Muscle layer of duodenum (tissue), 2 donors: ENCODE data around the gene THTPA.
"Not testable (repeated sequence)": the region's sequence is repeated elsewhere in the genome, so short reads cannot be mapped to it uniquely, and the experiment has no call there.

ENCODE experiments used
- H3K27ac ChIP-seq: one replicate; pipeline ENCODE4 v1.7.0; 2013; ENCODE audit warnings: mild to moderate bottlenecking, low read length
- H3K27me3 ChIP-seq: one replicate; pipeline ENCODE4 v1.7.0; 2013; ENCODE audit warnings: low read depth, mild to moderate bottlenecking, control low read depth, low read length
- H3K36me3 ChIP-seq, 2 donors: one replicate each; pipeline ENCODE4 v1.7.0; 2013; ENCODE audit warnings: low read length in 2 of 2, control low read depth in 1 of 2, mild to moderate bottlenecking in 1 of 2; ENCODE audit not compliant: insufficient read depth in 2 of 2, control insufficient read depth in 1 of 2
- H3K4me1 ChIP-seq, 2 donors: one replicate each; pipeline ENCODE4 v1.7.0; 2013; ENCODE audit warnings: low read length in 2 of 2, mild to moderate bottlenecking in 2 of 2, control low read depth in 1 of 2, moderate library complexity in 1 of 2; ENCODE audit not compliant: insufficient read depth in 2 of 2, control insufficient read depth in 1 of 2
- H3K4me3 ChIP-seq, 2 donors: one replicate each; pipeline ENCODE4 v1.7.0; 2013; ENCODE audit warnings: low read length in 2 of 2, low read depth in 1 of 2, mild to moderate bottlenecking in 1 of 2
- H3K9me3 ChIP-seq, 2 donors: one replicate each; pipeline ENCODE4 v1.7.0; 2013; ENCODE audit warnings: low read length in 2 of 2, control low read depth in 1 of 2, mild to moderate bottlenecking in 1 of 2; ENCODE audit not compliant: control insufficient read depth in 1 of 2
- donor health status: healthy.

The THTPA gene

DNA sequence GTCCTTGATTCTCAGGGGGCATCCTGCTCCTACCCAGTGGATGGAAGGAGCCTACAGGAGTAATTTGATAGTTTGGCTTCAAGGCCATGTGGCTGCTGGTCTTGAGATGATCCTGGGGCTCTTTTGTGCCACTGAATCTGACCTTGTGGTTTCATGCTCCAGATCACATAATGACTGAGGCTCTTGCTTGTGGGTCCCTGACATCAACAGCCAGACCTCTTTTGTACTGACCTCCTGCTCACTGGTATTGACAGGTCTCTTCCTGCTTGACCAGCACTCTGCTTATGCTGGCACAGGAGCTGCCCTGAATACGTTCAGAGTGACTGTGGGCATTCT, 45.7 kb downstream of the THTPA start:
- no peaks in the 10 kb centered on the region for H3K4me1 ChIP-seq
- no peaks in the 10 kb centered on the region for H3K9me3 ChIP-seq
- no peak overlapping the region for H3K4me3 ChIP-seq
- H3K27ac ChIP-seq: no peak overlapping the region
- no peaks in the 10 kb centered on the region for H3K36me3 ChIP-seq
- H3K27me3 ChIP-seq: no peaks in the 10 kb centered on the region

DNA sequence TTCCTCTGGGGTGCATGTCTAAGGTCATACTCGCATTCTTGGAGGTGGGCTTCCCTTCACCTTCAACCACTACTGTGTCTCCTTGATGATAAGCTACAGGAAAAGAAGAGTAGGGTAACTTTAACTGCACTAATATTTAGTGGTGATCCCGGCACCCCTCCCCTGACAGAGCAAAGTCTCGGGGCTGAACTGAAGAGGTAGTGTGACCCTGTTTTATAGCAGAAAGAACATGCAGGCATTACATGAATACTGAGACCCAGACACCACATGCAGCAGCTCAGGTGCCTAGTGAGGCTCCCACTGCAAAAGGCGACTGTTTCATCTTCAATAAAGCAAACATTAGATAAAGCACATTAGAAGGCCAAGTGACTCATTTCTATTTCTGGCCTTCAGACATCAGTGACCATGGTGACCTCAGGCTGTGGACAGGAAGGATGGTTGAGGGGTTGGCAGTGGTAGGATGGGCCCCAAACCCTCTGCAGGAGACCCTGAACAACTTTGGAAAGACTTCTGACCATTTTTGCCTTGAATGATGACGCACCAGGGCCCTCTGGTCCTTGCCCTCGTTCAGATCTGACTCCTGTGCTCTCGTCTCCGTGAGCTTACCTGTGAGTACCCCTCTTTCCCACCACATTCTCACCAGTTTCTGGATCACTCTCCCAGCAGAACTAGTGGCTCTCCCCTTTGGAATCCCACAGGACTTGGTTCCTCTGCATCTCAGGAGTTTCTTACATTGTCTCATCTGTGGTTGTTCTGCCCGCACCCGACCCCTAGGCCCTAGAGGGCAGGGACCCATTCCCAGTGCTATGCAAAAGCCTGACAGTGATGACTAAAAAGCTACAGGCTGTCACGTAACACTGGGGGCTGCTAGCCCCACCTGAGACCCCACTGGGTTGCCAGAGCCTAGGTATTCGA, 46.4 kb downstream of the THTPA start:
- H3K27me3 ChIP-seq: no peaks in the 10 kb centered on the region
- no peaks in the 10 kb centered on the region for H3K36me3 ChIP-seq
- no peak overlapping the region for H3K27ac ChIP-seq
- no peaks in the 10 kb centered on the region for H3K4me1 ChIP-seq
- H3K9me3 ChIP-seq: no peaks in the 10 kb centered on the region
- no peak overlapping the region for H3K4me3 ChIP-seq

DNA sequence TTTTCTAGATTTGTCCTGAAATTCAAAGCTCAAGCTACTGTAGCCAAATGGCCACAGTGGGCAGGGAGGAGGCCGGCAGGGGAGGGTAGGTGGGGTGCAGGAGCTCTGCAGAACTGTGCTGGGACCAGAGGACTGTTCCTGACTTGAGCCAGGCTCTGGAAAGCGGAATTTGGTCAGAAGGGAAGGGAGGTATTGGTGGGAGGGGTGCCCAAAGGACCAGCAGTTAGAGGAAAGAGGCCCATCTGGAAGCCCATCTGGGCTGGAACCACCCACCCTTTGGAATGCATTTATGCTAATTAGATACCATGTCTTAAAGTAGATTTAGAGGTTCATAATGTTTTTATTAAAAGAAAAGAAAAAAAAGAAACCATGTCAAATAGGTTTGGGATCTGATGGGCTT, 47.0 kb downstream of the THTPA start:
- Histone ChIP-seq H3K27ac (no peak overlapping the region), H3K9me3 (no peaks in the 10 kb centered on the region), H3K27me3 (no peaks in the 10 kb centered on the region), H3K4me1 (no peaks in the 10 kb centered on the region), H3K4me3 (no peak overlapping the region), H3K36me3 (no peaks in the 10 kb centered on the region)

DNA sequence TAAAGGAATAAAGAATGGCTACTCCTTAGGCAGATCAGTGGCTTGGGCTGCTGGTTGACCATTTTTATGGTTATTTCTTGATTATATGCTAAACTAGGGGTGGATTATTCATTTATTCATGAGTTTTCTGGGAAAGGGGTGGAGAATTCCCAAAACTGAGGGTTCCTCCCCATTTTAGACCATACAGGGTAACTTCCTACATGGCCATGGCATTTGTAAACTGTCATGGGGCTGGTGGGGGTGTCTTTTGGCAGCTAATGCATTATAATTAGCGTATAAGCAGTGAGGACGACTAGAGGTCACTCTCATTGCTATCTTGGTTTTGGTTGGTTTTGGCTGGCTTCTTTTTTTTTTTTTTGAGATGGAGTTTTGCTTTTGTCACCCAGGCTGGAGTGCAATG, 48.1 kb downstream of the THTPA start:
- no peaks in the 10 kb centered on the region for H3K4me1 ChIP-seq
- no peaks in the 10 kb centered on the region for H3K36me3 ChIP-seq
- no peak overlapping the region for H3K27ac ChIP-seq
- H3K4me3 ChIP-seq: no peak overlapping the region
- no peaks in the 10 kb centered on the region for H3K9me3 ChIP-seq
- H3K27me3 ChIP-seq: no peaks in the 10 kb centered on the region

DNA sequence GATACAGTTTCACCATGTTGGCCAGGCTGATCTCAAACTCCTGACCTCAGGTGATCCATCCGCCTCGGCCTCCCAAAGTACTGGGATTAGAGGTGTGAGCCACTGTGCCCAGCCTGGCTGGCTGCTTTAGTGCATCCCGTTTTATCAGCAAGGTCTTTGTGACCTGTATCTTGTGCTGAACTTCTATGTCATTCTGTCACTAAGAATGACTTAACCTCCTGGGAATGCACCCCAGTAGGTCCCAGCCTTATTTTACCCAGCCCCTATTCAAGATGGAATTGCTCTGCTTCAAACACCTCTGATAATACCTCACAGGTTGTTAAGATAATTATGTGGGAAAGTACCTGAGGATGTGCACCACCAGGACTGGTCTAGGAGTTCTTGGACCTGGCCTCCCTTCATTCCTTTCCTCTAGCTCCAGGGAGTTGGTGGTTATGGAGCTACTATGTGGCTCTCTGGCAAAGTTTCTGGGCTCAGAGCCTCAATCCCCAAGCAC, 48.7 kb downstream of the THTPA start:
- H3K4me1 ChIP-seq: no peaks in the 10 kb centered on the region
- H3K27me3 ChIP-seq: no peaks in the 10 kb centered on the region
- H3K4me3 ChIP-seq: no peak overlapping the region

DNA sequence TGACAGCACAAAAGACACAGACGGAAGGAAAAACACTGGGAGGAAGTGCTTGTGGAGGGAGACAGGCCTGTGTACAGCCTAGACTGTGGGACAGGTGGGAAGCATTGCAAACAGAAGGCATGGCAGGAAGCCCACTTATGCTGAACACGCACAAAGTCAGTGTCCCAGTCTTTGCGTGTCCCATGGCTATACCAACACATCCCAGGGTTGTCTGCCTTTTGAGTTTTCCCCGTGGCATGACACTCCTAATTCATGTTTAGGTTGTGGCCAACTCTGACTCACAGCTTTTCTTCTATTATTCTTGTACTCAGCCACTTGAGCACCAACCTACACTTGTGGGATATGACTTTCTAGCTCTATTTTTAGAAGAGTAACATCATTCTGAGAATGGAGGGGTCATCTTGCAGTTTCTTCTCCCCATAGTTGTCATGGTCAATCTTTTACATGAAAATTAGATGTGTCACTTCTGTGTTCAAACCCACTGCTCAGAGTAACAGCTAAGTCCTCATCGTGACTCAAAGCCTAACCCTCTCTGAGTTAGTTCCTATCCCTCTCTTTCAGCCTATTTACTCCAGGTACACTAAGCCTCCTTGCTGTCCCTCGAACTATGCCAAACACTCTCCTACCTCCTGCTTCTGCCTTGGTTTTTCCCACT, 50.0 kb downstream of the THTPA start:
- no peak overlapping the region for H3K4me3 ChIP-seq
- H3K27ac ChIP-seq: no peak overlapping the region
- H3K27me3 ChIP-seq: no peaks in the 10 kb centered on the region
- no peaks in the 10 kb centered on the region for H3K9me3 ChIP-seq
- peaks cover 0 to 2% of the 10 kb centered on the region in 2 donors for H3K4me1 ChIP-seq
- H3K36me3 ChIP-seq: no peaks in the 10 kb centered on the region

More for the DNA sequence above, 48.7 kb downstream of the THTPA start:
- H3K9me3 ChIP-seq: no peaks in the 10 kb centered on the region
- H3K27ac ChIP-seq: no peak overlapping the region
- no peaks in the 10 kb centered on the region for H3K36me3 ChIP-seq

DNA sequence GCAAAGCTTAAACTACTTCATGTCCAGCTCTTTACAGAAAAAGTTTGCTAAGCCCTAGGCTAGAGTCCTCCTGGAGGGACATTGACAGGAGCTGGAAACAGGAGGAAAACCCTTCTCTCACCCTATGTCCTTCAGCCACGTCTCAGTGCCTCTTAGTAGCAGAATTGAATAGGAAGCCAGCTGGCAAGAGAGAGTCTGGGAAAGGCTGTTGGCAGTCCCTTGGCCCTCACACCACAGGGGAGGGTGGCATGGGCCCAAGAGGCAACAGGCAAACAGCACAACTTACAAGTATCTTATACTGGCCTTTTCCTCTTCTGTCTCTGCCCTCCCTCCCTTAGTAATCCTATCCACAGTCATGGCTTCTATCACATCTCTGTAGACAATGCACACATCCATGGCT, 52.4 kb downstream of the THTPA start:
- Histone ChIP-seq H3K9me3 (no peaks in the 10 kb centered on the region), H3K36me3 (no peaks in the 10 kb centered on the region), H3K4me3 (no peak overlapping the region), H3K27me3 (no peaks in the 10 kb centered on the region), H3K4me1 (peaks cover 0 to 13% of the 10 kb centered on the region in 2 donors), H3K27ac (no peak overlapping the region)

DNA sequence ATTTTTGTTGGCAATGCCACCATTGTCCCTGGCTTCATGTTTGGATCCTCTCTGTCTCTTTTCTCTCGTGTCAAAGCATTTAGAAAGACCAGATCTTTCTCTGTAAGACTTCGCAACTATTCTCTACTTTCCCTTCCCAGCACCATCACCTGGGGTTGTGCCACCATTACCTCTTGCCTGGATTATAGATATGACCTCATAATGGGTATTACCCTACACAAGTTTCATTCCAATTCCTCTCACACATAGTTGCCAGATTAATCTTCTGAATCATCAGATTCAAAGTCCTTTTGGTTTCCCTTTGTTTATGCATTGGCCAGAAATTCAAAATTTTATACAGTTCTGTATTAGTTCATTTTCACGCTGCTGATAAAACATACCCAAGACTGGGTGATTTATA, 52.9 kb downstream of the THTPA start:
- H3K27me3 ChIP-seq: no peaks in the 10 kb centered on the region

DNA sequence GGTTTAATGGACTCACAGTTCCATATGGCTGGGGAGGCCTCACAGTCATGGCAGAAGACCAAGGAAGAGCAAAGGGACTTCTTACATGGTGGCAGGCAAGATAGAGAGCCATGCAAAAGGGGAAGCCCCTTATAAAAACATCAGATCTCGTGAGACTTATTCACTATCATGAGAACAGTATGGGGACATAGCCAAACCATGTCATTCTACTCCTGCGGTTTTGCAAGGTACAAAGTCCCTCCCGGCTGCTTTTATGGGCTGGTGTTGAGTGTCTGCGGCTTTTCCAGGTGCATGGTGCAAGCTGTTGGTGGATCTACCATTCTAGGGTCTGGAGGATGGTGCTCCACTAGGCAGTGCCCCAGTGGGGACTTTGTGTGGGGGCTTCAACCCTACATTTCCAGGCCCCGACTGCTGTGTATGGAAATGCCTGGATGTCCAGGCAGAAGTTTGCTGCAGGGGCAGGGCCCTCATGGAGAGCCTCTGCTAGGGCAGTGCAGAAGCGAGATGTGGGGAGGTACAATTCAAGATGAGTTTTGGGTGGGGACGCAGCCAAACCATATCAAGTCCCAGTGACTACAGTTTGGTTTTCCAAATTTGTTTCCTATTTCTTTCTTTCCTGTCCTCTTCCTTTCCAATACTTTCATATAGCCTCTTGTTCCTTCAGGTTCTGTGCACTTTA, 53.5 kb downstream of the THTPA start:
- not testable (repeated sequence) for H3K36me3 ChIP-seq, H3K4me3 ChIP-seq, H3K9me3 ChIP-seq, H3K27ac ChIP-seq, H3K27me3 ChIP-seq
- peaks cover 0 to 13% of the 10 kb centered on the region in 2 donors for H3K4me1 ChIP-seq

More for the DNA sequence above, 52.9 kb downstream of the THTPA start:
- no peak overlapping the region for H3K4me3 ChIP-seq
- H3K9me3 ChIP-seq: no peaks in the 10 kb centered on the region
- no peaks in the 10 kb centered on the region for H3K36me3 ChIP-seq
- peaks cover 0 to 13% of the 10 kb centered on the region in 2 donors for H3K4me1 ChIP-seq
- H3K27ac ChIP-seq: no peak overlapping the region
